GM18861 (cell line): ENCODE measurements around the gene KAZN.

ENCODE experiments used
- ATAC-seq: cut with Tn5 transposase; IDR thresholded peaks from one replicate; pipeline ENCODE4 v1.9.1; 2021; ENCODE audit not compliant: unreplicated experiment

Gene KAZN

GRCh38 chr1:14739082-14739832 is 140.8 kb downstream of the KAZN start:
- ATAC-seq, result no peak

- no peak for ATAC-seq
Observed at GRCh38 chr1:14740016-14740415, 141.5 kb downstream of the KAZN start.

GRCh38 chr1:14741082-14741481 is 142.6 kb downstream of the KAZN start:
- ATAC-seq, result no peak

GRCh38 chr1:14741532-14741931 is 143.0 kb downstream of the KAZN start:
- ATAC-seq, result no peak

- no peak for ATAC-seq
Observed at GRCh38 chr1:14742181-14742980, 143.9 kb downstream of the KAZN start.

GRCh38 chr1:14743368-14743767 is 144.9 kb downstream of the KAZN start:
- ATAC-seq, result no peak

GRCh38 chr1:14745001-14745720 is 146.7 kb downstream of the KAZN start:
- no peak for ATAC-seq

GRCh38 chr1:14745789-14746188 is 147.3 kb downstream of the KAZN start:
- ATAC-seq, result no peak

GRCh38 chr1:14746393-14746792 is 147.9 kb downstream of the KAZN start:
- no peak for ATAC-seq

- no peak for ATAC-seq
Observed at GRCh38 chr1:14748151-14748550, 149.7 kb downstream of the KAZN start.

- ATAC-seq, result no peak
Observed at GRCh38 chr1:14748977-14749376, 150.5 kb downstream of the KAZN start.

GRCh38 chr1:14750490-14750889 is 152.0 kb downstream of the KAZN start:
- no peak for ATAC-seq

GRCh38 chr1:14755518-14756252 is 157.2 kb downstream of the KAZN start:
- no peak for ATAC-seq

GRCh38 chr1:14756589-14757285 is 158.3 kb downstream of the KAZN start:
- no peak for ATAC-seq

- no peak for ATAC-seq
Observed at GRCh38 chr1:14757286-14757625, 158.8 kb downstream of the KAZN start.

GRCh38 chr1:14759042-14759818 is 160.7 kb downstream of the KAZN start:
- no peak for ATAC-seq

- no peak for ATAC-seq
Observed at GRCh38 chr1:14759843-14760242, 161.4 kb downstream of the KAZN start.

- no peak for ATAC-seq
Observed at GRCh38 chr1:14760780-14761179, 162.3 kb downstream of the KAZN start.

GRCh38 chr1:14761291-14762153 is 163.0 kb downstream of the KAZN start:
- ATAC-seq, result no peak
